B cell (primary cell): ENCODE results near the gene ITIH1. TPM values are rescaled to one million over a fixed set of nuclear protein-coding genes. Genes with fewer than 3 reads are reported as not detected.

Source experiments
- ATAC-seq: fragments of 200-7000 bp; cut with Tn5 transposase; one replicate; pipeline ENCODE4 v1.10.0; 2021; ENCODE audit warnings: low read depth, mild to moderate bottlenecking, moderate number of reproducible peaks, moderate library complexity
- CTCF ChIA-PET: fragments of 350-600 bp; sonication (Branson Sonifier 250); formaldehyde crosslinking; loops from one replicate; lab custom pipeline; 2021; ENCODE audit warnings: antibody characterized with exemption, inconsistent platforms; lab: Charles Lee
- POLR2A ChIA-PET: fragments of 350-600 bp; sonication (Branson Sonifier 250); formaldehyde crosslinking; loops from one replicate; lab custom pipeline; 2021; ENCODE audit warnings: antibody characterized with exemption; lab: Charles Lee
- DNase-seq: peaks from one replicate; pipeline ENCODE4 v3.0.0; 2013
- H2AFZ ChIP-seq: 2 replicates; pipeline ENCODE4 v1.6.1; 2012; ENCODE audit warnings: mild to moderate bottlenecking, low read depth, low read length; ENCODE audit not compliant: insufficient read depth, poor library complexity, severe bottlenecking
- H3K27ac ChIP-seq, 2 donors: 1 replicate in 1 of 2; 2 replicates in 1 of 2; pipeline ENCODE4 v1.5.1; 2012 to 2013; ENCODE audit warnings: low read length in 2 of 2, mild to moderate bottlenecking in 2 of 2, moderate library complexity in 1 of 2
- H3K27me3 ChIP-seq, 4 experiments: fragments of 200-600 bp in 1 of 4; sonication (generic) in 1 of 4; replicated peaks in 1 of 4; 1 replicate in 2 of 4; 2 replicates in 2 of 4; pipeline versions ENCODE4 v1.6.1 to v1.7.0; 2013 to 2016; ENCODE audit warnings: low read length in 3 of 4, mild to moderate bottlenecking in 2 of 4, mixed read lengths in 1 of 4, moderate library complexity in 1 of 4; ENCODE audit not compliant: insufficient read depth in 4 of 4, control insufficient read depth in 3 of 4; ENCODE audit errors: control extremely low read depth in 1 of 4
- H3K36me3 ChIP-seq, 2 experiments: replicated peaks in 1 of 2; 1 replicate in 1 of 2; 2 replicates in 1 of 2; pipeline versions ENCODE4 v1.6.1 to v1.7.1; 2013; ENCODE audit warnings: low read length in 1 of 2; ENCODE audit not compliant: insufficient read depth in 2 of 2, control insufficient read depth in 1 of 2; ENCODE audit errors: control extremely low read depth in 1 of 2, extremely low read depth in 1 of 2
- H3K4me1 ChIP-seq, 2 donors: fragments of 200-600 bp in 1 of 2; sonication (generic) in 1 of 2; 1 replicate in 1 of 2; 2 replicates in 1 of 2; pipeline versions ENCODE4 v1.5.1 to v1.6.1; 2013 to 2017; ENCODE audit warnings: low read length in 2 of 2; ENCODE audit not compliant: control insufficient read depth in 2 of 2, insufficient read depth in 2 of 2
- H3K4me2 ChIP-seq: replicated peaks from 2 replicates; pipeline ENCODE3; 2012; ENCODE audit warnings: mild to moderate bottlenecking, low read depth, low read length; ENCODE audit not compliant: poor library complexity, severe bottlenecking
- H3K4me3 ChIP-seq, 5 experiments: fragments of 200-600 bp in 1 of 5; sonication (generic) in 1 of 5; 1 replicate in 3 of 5; 2 replicates in 2 of 5; pipeline versions ENCODE4 v1.5.1 to v1.7.0; 2011 to 2016; ENCODE audit warnings: low read length in 4 of 5, mild to moderate bottlenecking in 4 of 5, low read depth in 2 of 5, control low read depth in 1 of 5, moderate library complexity in 1 of 5; ENCODE audit not compliant: insufficient read depth in 1 of 5; ENCODE audit errors: control extremely low read depth in 1 of 5, extremely low read depth in 1 of 5
- H3K79me2 ChIP-seq: fragments of 200-600 bp; sonication (generic); one replicate; pipeline ENCODE4 v1.6.0; 2016; ENCODE audit warnings: low read length; ENCODE audit not compliant: control insufficient read depth, insufficient read depth
- H3K9ac ChIP-seq: fragments of 200-600 bp; sonication (generic); 2 replicates; pipeline ENCODE4 v1.6.1; 2017; ENCODE audit warnings: mild to moderate bottlenecking, low read length, moderate library complexity
- H3K9me3 ChIP-seq, 3 donors: one replicate each; pipeline versions ENCODE4 v1.6.1 to v1.7.1; 2013; ENCODE audit warnings: low read length in 2 of 3; ENCODE audit not compliant: control insufficient read depth in 2 of 3, insufficient read depth in 1 of 3; ENCODE audit errors: control extremely low read depth in 1 of 3
- H4K20me1 ChIP-seq: 2 replicates; pipeline ENCODE4 v1.6.0; 2012; ENCODE audit warnings: mild to moderate bottlenecking, low read length; ENCODE audit not compliant: insufficient read depth, control insufficient read depth, poor library complexity, severe bottlenecking
- H3K27ac Mint-ChIP-seq: one replicate; pipeline ENCODE4 v1.8.0; 2021; ENCODE audit warnings: mixed read lengths
- H3K27me3 Mint-ChIP-seq: one replicate; pipeline ENCODE4 v1.8.0; 2021; ENCODE audit warnings: mixed read lengths
- H3K4me1 Mint-ChIP-seq: one replicate; pipeline ENCODE4 v1.8.0; 2021; ENCODE audit warnings: mixed read lengths
- H3K4me3 Mint-ChIP-seq: one replicate; pipeline ENCODE4 v1.8.0; 2021; ENCODE audit warnings: mixed read lengths
- H3K9me3 Mint-ChIP-seq: one replicate; pipeline ENCODE4 v1.8.0; 2022; ENCODE audit warnings: mixed read lengths; ENCODE audit not compliant: insufficient read depth
- EZH2 ChIP-seq: IDR thresholded peaks from 2 replicates; pipeline ENCODE4 v1.6.1; 2012; ENCODE audit warnings: borderline replicate concordance, low read depth, mild to moderate bottlenecking, moderate library complexity, low read length; ENCODE audit not compliant: insufficient read depth, poor library complexity, severe bottlenecking
- WGBS: methylation state at CpG from one replicate; pipeline ENCODE4 v1.1.5; 2013; ENCODE audit warnings: missing lambda C conversion rate; ENCODE audit not compliant: insufficient coverage; 5-methylcytosine and 5-hydroxymethylcytosine counted together
- intact Hi-C: fragments of 100-400 bp; cut with micrococcal nuclease; formaldehyde crosslinking; loops from one replicate; pipeline ENCODE4 v1.10.0; 2022
- polyA plus RNA-seq: library from polyadenylated mRNA; depleted of rRNA; stranded (reverse); fragments of >200 nt; gene quantifications from 2 replicates; pipeline ENCODE4 v1.2.3, GENCODE V29; 2012
- total RNA-seq, 2 donors: library from RNA; stranded (reverse); fragments of 120-200 nt in 1 of 2; gene quantifications; 1 replicate in 1 of 2; 2 replicates in 1 of 2; pipeline versions ENCODE4 v1.2.3 to v1.2.4, GENCODE V29; 2013 to 2022
- TF ChIP-seq, protein P1 (sequence below): fragments of 200-600 bp; IDR thresholded peaks from one replicate; pipeline ENCODE4 v1.8.0; 2022; ENCODE audit warnings: antibody characterized with exemption, mild to moderate bottlenecking

The ITIH1 gene
- total and polyA plus RNA-seq, 2 donors (not counting 1 experiment from before 2014, with no cell fraction given): 2.0 TPM; not detected in 1

GRCh38 chr3:52788890-52789745 lies 11.7 kb downstream of the ITIH1 start:
- Mint-ChIP-seq H3K27ac (no peak overlapping the region), H3K9me3 (no peaks in the 10 kb centered on the region), H3K4me3 (no peak overlapping the region), H3K4me1 (no peaks in the 10 kb centered on the region), H3K27me3 (no peaks in the 10 kb centered on the region)
- TF ChIP-seq, protein P1, sequence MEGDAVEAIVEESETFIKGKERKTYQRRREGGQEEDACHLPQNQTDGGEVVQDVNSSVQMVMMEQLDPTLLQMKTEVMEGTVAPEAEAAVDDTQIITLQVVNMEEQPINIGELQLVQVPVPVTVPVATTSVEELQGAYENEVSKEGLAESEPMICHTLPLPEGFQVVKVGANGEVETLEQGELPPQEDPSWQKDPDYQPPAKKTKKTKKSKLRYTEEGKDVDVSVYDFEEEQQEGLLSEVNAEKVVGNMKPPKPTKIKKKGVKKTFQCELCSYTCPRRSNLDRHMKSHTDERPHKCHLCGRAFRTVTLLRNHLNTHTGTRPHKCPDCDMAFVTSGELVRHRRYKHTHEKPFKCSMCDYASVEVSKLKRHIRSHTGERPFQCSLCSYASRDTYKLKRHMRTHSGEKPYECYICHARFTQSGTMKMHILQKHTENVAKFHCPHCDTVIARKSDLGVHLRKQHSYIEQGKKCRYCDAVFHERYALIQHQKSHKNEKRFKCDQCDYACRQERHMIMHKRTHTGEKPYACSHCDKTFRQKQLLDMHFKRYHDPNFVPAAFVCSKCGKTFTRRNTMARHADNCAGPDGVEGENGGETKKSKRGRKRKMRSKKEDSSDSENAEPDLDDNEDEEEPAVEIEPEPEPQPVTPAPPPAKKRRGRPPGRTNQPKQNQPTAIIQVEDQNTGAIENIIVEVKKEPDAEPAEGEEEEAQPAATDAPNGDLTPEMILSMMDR: no peak
- no peak for TF ChIP-seq EZH2
- POLR2A ChIA-PET: interaction anchor here (0.6 kb wide), 1 partner anchor 254 kb away, joined by 3 read pairs; no protein-coding TSS in a partner anchor
- intact Hi-C loops: no loop called here
- ATAC-seq (no peak), DNase-seq (no peak)
- no peaks in the 10 kb centered on the region for H3K4me1 ChIP-seq
- no peak overlapping the region for H3K4me2 ChIP-seq
- H2AFZ ChIP-seq: no peak overlapping the region
- no peaks in the 10 kb centered on the region for H3K9me3 ChIP-seq
- H3K9ac ChIP-seq: no peak overlapping the region
- no peak overlapping the region for H3K4me3 ChIP-seq
- no peak overlapping the region for H3K27ac ChIP-seq
- no peaks in the 10 kb centered on the region for H3K27me3 ChIP-seq
- CTCF ChIA-PET: interaction anchor here (1.4 kb wide), 1 partner anchor 13 kb away, joined by 4 read pairs; no protein-coding TSS in a partner anchor
- H4K20me1 ChIP-seq: no peaks in the 10 kb centered on the region
- H3K36me3 ChIP-seq: no peaks in the 10 kb centered on the region
- 90% methylated on average over 16 of the region's 16 CpGs for WGBS
- no peaks in the 10 kb centered on the region for H3K79me2 ChIP-seq

- TF ChIP-seq, protein P1: no peak
- no peak for TF ChIP-seq EZH2
- Histone ChIP-seq H3K27ac (no peak overlapping the region), H3K79me2 (no peaks in the 10 kb centered on the region), H3K27me3 (no peaks in the 10 kb centered on the region), H3K9ac (no peak overlapping the region), H3K4me3 (no peak overlapping the region), H2AFZ (no peak overlapping the region), H4K20me1 (no peaks in the 10 kb centered on the region), H3K9me3 (no peaks in the 10 kb centered on the region), H3K36me3 (no peaks in the 10 kb centered on the region), H3K4me1 (no peaks in the 10 kb centered on the region), H3K4me2 (no peak overlapping the region)
- Mint-ChIP-seq H3K4me1 (no peaks in the 10 kb centered on the region), H3K27ac (no peak overlapping the region), H3K4me3 (no peak overlapping the region), H3K9me3 (no peaks in the 10 kb centered on the region), H3K27me3 (no peaks in the 10 kb centered on the region)
- CTCF ChIA-PET: no interaction called here
- ATAC-seq: no peak
- intact Hi-C loops: no loop called here
- WGBS: 93% methylated on average over 6 of the region's 6 CpGs
- POLR2A ChIA-PET: no interaction called here
- no peak for DNase-seq
These were observed 12.3 kb downstream of the ITIH1 start for GRCh38 chr3:52789746-52790040.
